SH-SY5Y (cell line): ENCODE data around the gene SEMA5B.

Experiments
- GATA2 ChIP-seq: IDR thresholded peaks from 2 replicates; pipeline ENCODE4 v1.6.1; 2011; ENCODE audit warnings: mild to moderate bottlenecking, low read depth, low read length
- GATA3 ChIP-seq: IDR thresholded peaks from 2 replicates; pipeline ENCODE4 v1.6.1; 2011; ENCODE audit warnings: low read depth, mild to moderate bottlenecking, low read length, moderate library complexity

- no peak for TF ChIP-seq GATA2
- TF ChIP-seq GATA3: no peak
These were observed 82.3 kb downstream of the SEMA5B start for GRCh38 chr3:122945230-122945629.
